ENCODE measurements around the gene TRPC1.

Gene TRPC1

DNA sequence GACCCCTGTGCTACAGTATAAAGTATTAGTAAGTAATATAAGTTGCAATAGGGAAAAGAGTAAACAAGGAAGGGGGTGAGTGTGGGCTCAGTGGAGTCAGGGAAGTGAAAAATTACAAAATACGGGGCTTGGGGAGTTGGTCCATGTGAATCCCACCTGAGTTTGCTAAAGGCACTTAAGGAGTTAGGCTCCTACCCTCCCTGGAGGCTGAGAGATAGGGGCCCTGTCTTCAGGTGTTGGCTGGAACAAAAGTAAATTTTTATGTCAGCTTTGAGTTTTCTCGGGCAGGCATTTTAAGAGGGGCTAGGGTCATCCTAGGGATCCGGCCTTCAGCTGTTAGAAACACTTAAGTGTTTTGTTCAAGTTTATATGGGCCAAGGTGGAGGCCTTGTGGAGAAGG is 8.2 kb downstream of the TRPC1 start:
- no peaks in the 10 kb centered on the region for H3K79me2 ChIP-seq (ENCODE audit: insufficient read depth, low read length)
- H3K27me3 ChIP-seq (ENCODE audit: insufficient read depth, low read length, poor library complexity), result peaks cover 4% of the 10 kb centered on the region
- no peak overlapping the region for H3K27ac ChIP-seq (ENCODE audit: low read length)
- no peak overlapping the region for H3K9ac ChIP-seq (ENCODE audit: low read depth, low read length)
- H2AFZ ChIP-seq (ENCODE audit: low read depth, low read length), result no peak overlapping the region
- no peak for DNase-seq
- no peaks in the 10 kb centered on the region for H3K9me3 ChIP-seq (ENCODE audit: insufficient read depth, low read length, severe bottlenecking)
- H3K4me2 ChIP-seq (ENCODE audit: insufficient read depth, low read length), result no peak overlapping the region
- no peaks in the 10 kb centered on the region for H3K36me3 ChIP-seq (ENCODE audit: insufficient read depth, low read length)
- TF ChIP-seq EZH2 (IDR thresholded peaks at IDR 0.05; ENCODE audit: borderline replicate concordance, low read depth, low read length, severe bottlenecking), result no peak
- TF ChIP-seq, protein P1, sequence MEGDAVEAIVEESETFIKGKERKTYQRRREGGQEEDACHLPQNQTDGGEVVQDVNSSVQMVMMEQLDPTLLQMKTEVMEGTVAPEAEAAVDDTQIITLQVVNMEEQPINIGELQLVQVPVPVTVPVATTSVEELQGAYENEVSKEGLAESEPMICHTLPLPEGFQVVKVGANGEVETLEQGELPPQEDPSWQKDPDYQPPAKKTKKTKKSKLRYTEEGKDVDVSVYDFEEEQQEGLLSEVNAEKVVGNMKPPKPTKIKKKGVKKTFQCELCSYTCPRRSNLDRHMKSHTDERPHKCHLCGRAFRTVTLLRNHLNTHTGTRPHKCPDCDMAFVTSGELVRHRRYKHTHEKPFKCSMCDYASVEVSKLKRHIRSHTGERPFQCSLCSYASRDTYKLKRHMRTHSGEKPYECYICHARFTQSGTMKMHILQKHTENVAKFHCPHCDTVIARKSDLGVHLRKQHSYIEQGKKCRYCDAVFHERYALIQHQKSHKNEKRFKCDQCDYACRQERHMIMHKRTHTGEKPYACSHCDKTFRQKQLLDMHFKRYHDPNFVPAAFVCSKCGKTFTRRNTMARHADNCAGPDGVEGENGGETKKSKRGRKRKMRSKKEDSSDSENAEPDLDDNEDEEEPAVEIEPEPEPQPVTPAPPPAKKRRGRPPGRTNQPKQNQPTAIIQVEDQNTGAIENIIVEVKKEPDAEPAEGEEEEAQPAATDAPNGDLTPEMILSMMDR (IDR thresholded peaks at IDR 0.05; ENCODE audit: borderline replicate concordance, extremely low read depth, low read length, poor library complexity, severe bottlenecking), result no peak
- ATAC-seq (ENCODE audit: insufficient read depth, low read depth), result no peak
- no peak overlapping the region for H3K4me3 ChIP-seq (ENCODE audit: low read depth in 1 of 2, low read length in 2 of 2)
- H3K4me1 ChIP-seq (ENCODE audit: insufficient read depth, low read length), result no peaks in the 10 kb centered on the region
- H4K20me1 ChIP-seq (ENCODE audit: insufficient read depth, low read length), result no peaks in the 10 kb centered on the region

DNA sequence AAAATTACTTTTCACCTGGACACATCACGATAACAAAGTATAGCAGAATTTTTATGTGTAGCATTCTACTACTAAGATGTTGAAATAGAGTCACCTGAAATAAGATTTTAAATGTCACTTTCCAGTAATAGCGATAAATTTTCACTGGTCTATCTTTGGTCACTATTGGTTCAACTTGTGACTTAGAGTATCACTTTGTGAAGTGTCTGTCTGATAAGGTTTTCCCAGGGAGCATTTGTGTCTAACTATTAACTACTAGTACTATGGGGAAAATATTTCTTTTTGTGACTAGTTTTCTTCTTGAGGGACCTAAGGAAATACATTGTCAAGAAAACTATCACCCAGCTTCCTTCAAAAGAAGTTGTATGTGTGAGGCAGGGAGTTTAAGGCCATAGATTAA is 11.0 kb downstream of the TRPC1 start:
- Histone ChIP-seq H3K4me3 (ENCODE audit: low read depth in 1 of 2, low read length in 2 of 2) (no peak overlapping the region), H2AFZ (ENCODE audit: low read depth, low read length) (no peak overlapping the region), H3K9me3 (ENCODE audit: insufficient read depth, low read length, severe bottlenecking) (no peaks in the 10 kb centered on the region), H3K4me1 (ENCODE audit: insufficient read depth, low read length) (no peaks in the 10 kb centered on the region), H3K79me2 (ENCODE audit: insufficient read depth, low read length) (no peaks in the 10 kb centered on the region), H3K27me3 (ENCODE audit: insufficient read depth, low read length, poor library complexity) (peaks cover 4% of the 10 kb centered on the region), H3K4me2 (ENCODE audit: insufficient read depth, low read length) (no peak overlapping the region), H3K9ac (ENCODE audit: low read depth, low read length) (no peak overlapping the region), H3K36me3 (ENCODE audit: insufficient read depth, low read length) (no peaks in the 10 kb centered on the region), H3K27ac (ENCODE audit: low read length) (no peak overlapping the region), H4K20me1 (ENCODE audit: insufficient read depth, low read length) (no peaks in the 10 kb centered on the region)
- TF ChIP-seq, protein P1 (IDR thresholded peaks at IDR 0.05; ENCODE audit: borderline replicate concordance, extremely low read depth, low read length, poor library complexity, severe bottlenecking), result no peak
- TF ChIP-seq EZH2 (IDR thresholded peaks at IDR 0.05; ENCODE audit: borderline replicate concordance, low read depth, low read length, severe bottlenecking), result no peak
- ATAC-seq (ENCODE audit: insufficient read depth, low read depth) (no peak), DNase-seq (no peak)

DNA sequence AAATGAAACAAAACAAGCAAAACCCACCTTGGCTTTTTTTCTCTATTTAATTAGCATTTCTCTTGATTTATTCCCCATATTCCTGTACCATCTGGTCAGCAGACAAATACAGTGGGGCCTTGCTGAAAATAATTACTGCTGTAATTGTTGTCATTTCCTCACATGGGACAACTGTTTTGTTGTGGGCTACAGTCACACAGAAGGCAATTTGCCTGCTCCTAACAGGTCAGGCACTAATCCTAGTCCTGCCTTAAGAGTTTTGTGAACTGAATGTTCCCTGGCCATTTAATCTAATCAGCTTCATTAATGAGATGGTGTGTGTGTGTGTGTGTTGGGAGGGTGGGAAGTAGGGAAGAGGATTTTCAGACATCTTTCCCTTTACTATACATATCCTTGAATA is 11.6 kb downstream of the TRPC1 start:
- no peaks in the 10 kb centered on the region for H3K36me3 ChIP-seq (ENCODE audit: insufficient read depth, low read length)
- H3K4me3 ChIP-seq (ENCODE audit: low read depth in 1 of 2, low read length in 2 of 2), result no peak overlapping the region
- H2AFZ ChIP-seq (ENCODE audit: low read depth, low read length), result no peak overlapping the region
- H3K79me2 ChIP-seq (ENCODE audit: insufficient read depth, low read length), result no peaks in the 10 kb centered on the region
- ATAC-seq (ENCODE audit: insufficient read depth, low read depth), result no peak
- TF ChIP-seq, protein P1 (IDR thresholded peaks at IDR 0.05; ENCODE audit: borderline replicate concordance, extremely low read depth, low read length, poor library complexity, severe bottlenecking), result no peak
- TF ChIP-seq EZH2 (IDR thresholded peaks at IDR 0.05; ENCODE audit: borderline replicate concordance, low read depth, low read length, severe bottlenecking), result no peak
- no peaks in the 10 kb centered on the region for H3K9me3 ChIP-seq (ENCODE audit: insufficient read depth, low read length, severe bottlenecking)
- H3K4me2 ChIP-seq (ENCODE audit: insufficient read depth, low read length), result no peak overlapping the region
- H3K4me1 ChIP-seq (ENCODE audit: insufficient read depth, low read length), result no peaks in the 10 kb centered on the region
- no peak for DNase-seq
- H3K27ac ChIP-seq (ENCODE audit: low read length), result no peak overlapping the region
- no peak overlapping the region for H3K9ac ChIP-seq (ENCODE audit: low read depth, low read length)
- H4K20me1 ChIP-seq (ENCODE audit: insufficient read depth, low read length), result no peaks in the 10 kb centered on the region
- peaks cover 4% of the 10 kb centered on the region for H3K27me3 ChIP-seq (ENCODE audit: insufficient read depth, low read length, poor library complexity)

DNA sequence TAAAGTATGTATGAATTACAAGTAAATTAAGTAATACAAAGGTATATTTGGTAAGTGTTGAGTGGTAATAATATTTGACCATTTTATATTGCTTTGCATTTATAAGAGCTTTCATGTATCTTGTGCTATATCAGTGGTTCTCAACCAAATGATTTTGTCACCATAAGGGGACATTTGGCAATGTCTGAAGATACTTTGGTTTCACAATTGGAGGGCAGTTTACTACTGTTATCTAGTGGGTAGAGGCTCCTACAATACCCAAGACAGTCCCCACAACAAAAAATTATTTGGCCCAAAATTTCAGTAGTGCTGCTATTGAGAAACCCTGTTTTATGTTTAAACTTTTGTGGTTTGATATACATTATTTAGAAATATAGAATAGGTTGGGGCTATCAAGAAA is 14.6 kb downstream of the TRPC1 start:
- no peak overlapping the region for H3K4me3 ChIP-seq (ENCODE audit: low read depth in 1 of 2, low read length in 2 of 2)
- no peak for DNase-seq
- no peaks in the 10 kb centered on the region for H3K79me2 ChIP-seq (ENCODE audit: insufficient read depth, low read length)
- no peak overlapping the region for H2AFZ ChIP-seq (ENCODE audit: low read depth, low read length)
- no peaks in the 10 kb centered on the region for H3K4me1 ChIP-seq (ENCODE audit: insufficient read depth, low read length)
- no peak overlapping the region for H3K27ac ChIP-seq (ENCODE audit: low read length)
- no peaks in the 10 kb centered on the region for H3K9me3 ChIP-seq (ENCODE audit: insufficient read depth, low read length, severe bottlenecking)
- no peak overlapping the region for H3K9ac ChIP-seq (ENCODE audit: low read depth, low read length)
- H3K36me3 ChIP-seq (ENCODE audit: insufficient read depth, low read length), result no peaks in the 10 kb centered on the region
- no peak overlapping the region for H3K4me2 ChIP-seq (ENCODE audit: insufficient read depth, low read length)
- TF ChIP-seq, protein P1 (IDR thresholded peaks at IDR 0.05; ENCODE audit: borderline replicate concordance, extremely low read depth, low read length, poor library complexity, severe bottlenecking), result no peak
- TF ChIP-seq EZH2 (IDR thresholded peaks at IDR 0.05; ENCODE audit: borderline replicate concordance, low read depth, low read length, severe bottlenecking), result no peak
- H3K27me3 ChIP-seq (ENCODE audit: insufficient read depth, low read length, poor library complexity), result peaks cover 4% of the 10 kb centered on the region
- ATAC-seq (ENCODE audit: insufficient read depth, low read depth), result no peak
- H4K20me1 ChIP-seq (ENCODE audit: insufficient read depth, low read length), result no peaks in the 10 kb centered on the region

All from DND-41 (cell line).